ENCODE data around the gene GIGYF2. TPM values are rescaled to one million over a fixed set of nuclear protein-coding genes. Genes with fewer than 3 reads are reported as not detected.
"Not testable (repeated sequence)": the region's sequence is repeated elsewhere in the genome, so short reads cannot be mapped to it uniquely, and the experiment has no call there.

Gene GIGYF2
- total and polyA plus RNA-seq, 4 experiments from 2014 or later: 6.7 to 89.6 (median 59.0) TPM

GRCh38 chr2:232839411-232840079 is 142.4 kb downstream of the GIGYF2 start:
- H3K27ac ChIP-seq (ENCODE audit: low read depth, low read length): no peak overlapping the region
- no peak overlapping the region for H3K4me3 ChIP-seq (ENCODE audit: low read length in 2 of 2)
- H3K27ac Mint-ChIP-seq: peak overlapping the region in 6 of 7 donors; percentile 17 to 89 (median 80)
- ChIA-PET CTCF (ENCODE audit: partially characterized antibody) (no interaction called here), POLR2A (ENCODE audit: partially characterized antibody) (interaction anchor here (1.0 kb wide), 1 partner anchor 412 kb away, joined by 3 read pairs; the partner anchor contains the start of gene ATG16L1)
- peaks cover 24 to 34% (median 31%) of the 10 kb centered on the region in 4 donors for H3K4me1 Mint-ChIP-seq
- peaks cover 36 to 71% of the 10 kb centered on the region in 2 donors for H3K36me3 Mint-ChIP-seq
- no peaks in the 10 kb centered on the region for H3K9me3 ChIP-seq (ENCODE audit: control insufficient read depth in 1 of 2, low read length in 2 of 2)
- intact Hi-C loops (cut with micrococcal nuclease): loop anchor here (5.0 kb wide), 1 partner anchor 232 kb away; no protein-coding TSS in a partner anchor
- no peaks in the 10 kb centered on the region for H3K9me3 Mint-ChIP-seq
- peaks cover 57% of the 10 kb centered on the region for H3K36me3 ChIP-seq (ENCODE audit: insufficient read depth, low read length)
- H3K4me3 Mint-ChIP-seq: peak overlapping the region in 1 of 8 donors; percentile 39
- H3K27me3 Mint-ChIP-seq: no peaks in the 10 kb centered on the region
- H3K4me1 ChIP-seq (ENCODE audit: insufficient read depth, low read length): peaks cover 34% of the 10 kb centered on the region
- DNase-seq: no peak
- H3K27me3 ChIP-seq (ENCODE audit: insufficient read depth, low read length): no peaks in the 10 kb centered on the region

GRCh38 chr2:232842689-232843088 is 145.6 kb downstream of the GIGYF2 start:
- no peak overlapping the region for H3K27ac ChIP-seq (ENCODE audit: low read depth, low read length)
- POLR2A ChIA-PET (ENCODE audit: partially characterized antibody): interaction anchor here (1.5 kb wide), 1 partner anchor 10 kb away, joined by 4 read pairs; no protein-coding TSS in a partner anchor
- Mint-ChIP-seq H3K9me3 (no peaks in the 10 kb centered on the region), H3K4me3 (no peak overlapping the region), H3K36me3 (peaks cover 53 to 81% of the 10 kb centered on the region in 2 donors), H3K27me3 (no peaks in the 10 kb centered on the region), H3K27ac (peak overlapping the region in 1 of 7 donors; percentile 57), H3K4me1 (peaks cover 16 to 23% (median 20%) of the 10 kb centered on the region in 4 donors)
- H3K4me1 ChIP-seq (ENCODE audit: insufficient read depth, low read length): peaks cover 22% of the 10 kb centered on the region
- peaks cover 64% of the 10 kb centered on the region for H3K36me3 ChIP-seq (ENCODE audit: insufficient read depth, low read length)
- H3K27me3 ChIP-seq (ENCODE audit: insufficient read depth, low read length): no peaks in the 10 kb centered on the region
- CTCF ChIA-PET (ENCODE audit: partially characterized antibody): interaction anchor here (1.2 to 1.5 kb wide), 3 partner anchors 11 to 408 kb away, joined by 3 to 6 read pairs (median 3); partner anchors contain the start of gene ATG16L1
- DNase-seq: no peak
- no peaks in the 10 kb centered on the region for H3K9me3 ChIP-seq (ENCODE audit: control insufficient read depth in 1 of 2, low read length in 2 of 2)
- no peak overlapping the region for H3K4me3 ChIP-seq (ENCODE audit: low read length in 2 of 2)
- intact Hi-C loops (cut with micrococcal nuclease): no loop called here

DNA sequence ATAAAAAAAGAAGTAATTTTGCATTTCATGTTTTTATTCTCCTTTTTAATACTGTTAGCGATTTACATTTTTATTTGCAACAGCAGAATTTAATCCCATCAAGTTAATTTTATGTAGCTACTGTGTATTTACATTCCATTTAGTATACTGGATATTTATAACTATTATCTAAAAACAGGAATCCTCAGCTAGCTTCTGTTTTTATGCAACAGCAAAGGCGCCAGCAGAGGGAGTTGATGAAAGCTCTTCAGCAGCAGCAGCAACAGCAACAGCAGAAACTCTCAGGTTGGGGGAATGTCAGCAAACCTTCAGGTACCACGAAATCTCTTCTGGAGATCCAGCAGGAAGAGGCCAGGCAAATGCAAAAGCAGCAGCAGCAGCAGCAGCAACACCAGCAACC is 146.7 kb downstream of the GIGYF2 start:
- POLR2A ChIA-PET (ENCODE audit: partially characterized antibody): no interaction called here
- no peaks in the 10 kb centered on the region for H3K27me3 ChIP-seq (ENCODE audit: insufficient read depth, low read length)
- H3K27ac Mint-ChIP-seq: peak overlapping the region in 1 of 7 donors; percentile 30
- H3K4me1 Mint-ChIP-seq: peaks cover 5 to 12% (median 9%) of the 10 kb centered on the region in 4 donors
- no peak overlapping the region for H3K4me3 ChIP-seq (ENCODE audit: low read length in 2 of 2)
- H3K27me3 Mint-ChIP-seq: no peaks in the 10 kb centered on the region
- H3K9me3 ChIP-seq (ENCODE audit: control insufficient read depth in 1 of 2, low read length in 2 of 2): no peaks in the 10 kb centered on the region
- no peak overlapping the region for H3K27ac ChIP-seq (ENCODE audit: low read depth, low read length)
- intact Hi-C loops (cut with micrococcal nuclease): no loop called here
- peaks cover 56 to 82% of the 10 kb centered on the region in 2 donors for H3K36me3 Mint-ChIP-seq
- H3K4me3 Mint-ChIP-seq: no peak overlapping the region
- H3K9me3 Mint-ChIP-seq: no peaks in the 10 kb centered on the region
- DNase-seq: no peak
- CTCF ChIA-PET (ENCODE audit: partially characterized antibody): interaction anchor here (0.9 kb wide), 1 partner anchor 9 kb away, joined by 3 read pairs; no protein-coding TSS in a partner anchor
- peaks cover 72% of the 10 kb centered on the region for H3K36me3 ChIP-seq (ENCODE audit: insufficient read depth, low read length)
- peaks cover 10% of the 10 kb centered on the region for H3K4me1 ChIP-seq (ENCODE audit: insufficient read depth, low read length)

- Mint-ChIP-seq H3K36me3 (peaks cover 54 to 85% of the 10 kb centered on the region in 2 donors), H3K27me3 (no peaks in the 10 kb centered on the region), H3K4me1 (no peaks in the 10 kb centered on the region), H3K27ac (no peak overlapping the region), H3K4me3 (no peak overlapping the region), H3K9me3 (no peaks in the 10 kb centered on the region)
- DNase-seq: no peak
- Histone ChIP-seq H3K36me3 (ENCODE audit: insufficient read depth, low read length) (peaks cover 80% of the 10 kb centered on the region), H3K9me3 (ENCODE audit: control insufficient read depth in 1 of 2, low read length in 2 of 2) (no peaks in the 10 kb centered on the region), H3K4me3 (ENCODE audit: low read length in 2 of 2) (no peak overlapping the region), H3K4me1 (ENCODE audit: insufficient read depth, low read length) (no peaks in the 10 kb centered on the region), H3K27ac (ENCODE audit: low read depth, low read length) (no peak overlapping the region), H3K27me3 (ENCODE audit: insufficient read depth, low read length) (no peaks in the 10 kb centered on the region)
- intact Hi-C loops (cut with micrococcal nuclease): no loop called here
- ChIA-PET POLR2A (ENCODE audit: partially characterized antibody) (no interaction called here), CTCF (ENCODE audit: partially characterized antibody) (no interaction called here)
These were observed 148.9 kb downstream of the GIGYF2 start for GRCh38 chr2:232846055-232846454.

DNA sequence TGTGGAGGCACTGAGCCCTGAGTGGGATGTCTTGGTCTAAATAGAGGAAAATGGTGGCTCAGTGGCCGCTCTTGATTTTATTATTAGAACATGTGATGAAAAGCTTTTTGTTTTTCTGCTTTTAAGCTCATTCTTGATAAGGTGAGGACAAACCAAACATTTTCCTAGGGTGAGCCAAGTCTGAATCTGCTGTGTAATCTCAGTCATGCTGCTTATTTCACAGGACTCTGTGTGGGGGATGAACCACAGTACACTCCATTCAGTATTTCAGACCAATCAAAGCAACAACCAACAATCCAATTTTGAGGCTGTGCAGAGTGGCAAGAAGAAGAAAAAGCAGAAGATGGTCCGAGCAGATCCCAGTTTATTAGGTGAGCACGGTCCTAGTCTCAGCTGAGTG is 152.9 kb downstream of the GIGYF2 start:
- CTCF ChIA-PET (ENCODE audit: partially characterized antibody): interaction anchor here (1.8 kb wide), 1 partner anchor 13 kb away, joined by 5 read pairs; no protein-coding TSS in a partner anchor

GRCh38 chr2:232852081-232852480 is 154.9 kb downstream of the GIGYF2 start:
- peak overlapping the region in 5 of 7 donors; percentile 9 to 94 (median 50) for H3K27ac Mint-ChIP-seq
- not testable (repeated sequence) for H3K4me1 Mint-ChIP-seq; H3K9me3 Mint-ChIP-seq; H3K9me3 ChIP-seq (ENCODE audit: control insufficient read depth in 1 of 2, low read length in 2 of 2); H3K4me1 ChIP-seq (ENCODE audit: insufficient read depth, low read length); H3K27me3 ChIP-seq (ENCODE audit: insufficient read depth, low read length); H3K4me3 ChIP-seq (ENCODE audit: low read length in 2 of 2); H3K27me3 Mint-ChIP-seq; H3K27ac ChIP-seq (ENCODE audit: low read depth, low read length); DNase-seq; H3K4me3 Mint-ChIP-seq
- ChIA-PET POLR2A (ENCODE audit: partially characterized antibody) (interaction anchor here (1.4 kb wide), 1 partner anchor 10 kb away, joined by 4 read pairs; no protein-coding TSS in a partner anchor), CTCF (ENCODE audit: partially characterized antibody) (interaction anchor here (1.1 to 2.1 kb wide), 7 partner anchors 18 to 567 kb away, joined by 3 to 13 read pairs (median 4); partner anchors contain the start of gene ATG16L1)
- intact Hi-C loops (cut with micrococcal nuclease): loop anchor here (10.0 kb wide), 1 partner anchor 203 kb away; no protein-coding TSS in a partner anchor
- H3K36me3 ChIP-seq (ENCODE audit: insufficient read depth, low read length): peaks cover 48% of the 10 kb centered on the region
- H3K36me3 Mint-ChIP-seq: peaks cover 31 to 79% of the 10 kb centered on the region in 2 donors

More for the DNA sequence above, 152.9 kb downstream of the GIGYF2 start:
- intact Hi-C loops (cut with micrococcal nuclease): loop anchor here (10.0 kb wide), 1 partner anchor 205 kb away; no protein-coding TSS in a partner anchor
- POLR2A ChIA-PET (ENCODE audit: partially characterized antibody): no interaction called here
- no peaks in the 10 kb centered on the region for H3K27me3 Mint-ChIP-seq
- no peaks in the 10 kb centered on the region for H3K4me1 Mint-ChIP-seq
- DNase-seq: no peak
- no peak overlapping the region for H3K4me3 ChIP-seq (ENCODE audit: low read length in 2 of 2)
- no peaks in the 10 kb centered on the region for H3K27me3 ChIP-seq (ENCODE audit: insufficient read depth, low read length)
- H3K9me3 ChIP-seq (ENCODE audit: control insufficient read depth in 1 of 2, low read length in 2 of 2): no peaks in the 10 kb centered on the region
- H3K36me3 ChIP-seq (ENCODE audit: insufficient read depth, low read length): peaks cover 56% of the 10 kb centered on the region
- no peaks in the 10 kb centered on the region for H3K4me1 ChIP-seq (ENCODE audit: insufficient read depth, low read length)
- H3K36me3 Mint-ChIP-seq: peaks cover 41 to 84% of the 10 kb centered on the region in 2 donors
- no peaks in the 10 kb centered on the region for H3K9me3 Mint-ChIP-seq
- no peak overlapping the region for H3K4me3 Mint-ChIP-seq
- peak overlapping the region in 1 of 7 donors; percentile 44 for H3K27ac Mint-ChIP-seq
- no peak overlapping the region for H3K27ac ChIP-seq (ENCODE audit: low read depth, low read length)

- POLR2A ChIA-PET (ENCODE audit: partially characterized antibody): interaction anchor here (1.2 to 1.4 kb wide), 2 partner anchors 10 to 398 kb away, joined by 4 read pairs; no protein-coding TSS in a partner anchor
These were observed 155.5 kb downstream of the GIGYF2 start for GRCh38 chr2:232852676-232853075.

More at GRCh38 chr2:232852676-232853075, 155.5 kb downstream of the GIGYF2 start:
- Histone ChIP-seq H3K4me1 (ENCODE audit: insufficient read depth, low read length) (no peaks in the 10 kb centered on the region), H3K27ac (ENCODE audit: low read depth, low read length) (no peak overlapping the region), H3K36me3 (ENCODE audit: insufficient read depth, low read length) (peaks cover 48% of the 10 kb centered on the region), H3K27me3 (ENCODE audit: insufficient read depth, low read length) (no peaks in the 10 kb centered on the region), H3K9me3 (ENCODE audit: control insufficient read depth in 1 of 2, low read length in 2 of 2) (no peaks in the 10 kb centered on the region), H3K4me3 (ENCODE audit: low read length in 2 of 2) (no peak overlapping the region)
- intact Hi-C loops (cut with micrococcal nuclease): loop anchor here (1.0 to 10.0 kb wide), 3 partner anchors 202 to 591 kb away; partner anchors contain the start of gene ATG16L1
- peak in 1 of 5 donors; percentile 4 for DNase-seq
- peaks cover 33 to 80% of the 10 kb centered on the region in 2 donors for H3K36me3 Mint-ChIP-seq
- no peaks in the 10 kb centered on the region for H3K4me1 Mint-ChIP-seq
- H3K9me3 Mint-ChIP-seq: no peaks in the 10 kb centered on the region
- no peaks in the 10 kb centered on the region for H3K27me3 Mint-ChIP-seq
- no peak overlapping the region for H3K4me3 Mint-ChIP-seq
- peak overlapping the region in 4 of 7 donors; percentile 4 to 38 (median 21) for H3K27ac Mint-ChIP-seq
- CTCF ChIA-PET (ENCODE audit: partially characterized antibody): interaction anchor here (0.9 to 2.1 kb wide), 12 partner anchors 9 to 566 kb away, joined by 3 to 13 read pairs (median 3); partner anchors contain the start of gene ATG16L1
